HG03378 (cell line): ENCODE data around the gene KSR1.
"Not testable (repeated sequence)": the region's sequence is repeated elsewhere in the genome, so short reads cannot be mapped to it uniquely, and the experiment has no call there.

Experiments
- ATAC-seq: cut with Tn5 transposase; IDR thresholded peaks from one replicate; pipeline ENCODE4 v1.9.1; 2021; ENCODE audit warnings: mild to moderate bottlenecking, moderate library complexity; ENCODE audit not compliant: unreplicated experiment

KSR1 gene

DNA sequence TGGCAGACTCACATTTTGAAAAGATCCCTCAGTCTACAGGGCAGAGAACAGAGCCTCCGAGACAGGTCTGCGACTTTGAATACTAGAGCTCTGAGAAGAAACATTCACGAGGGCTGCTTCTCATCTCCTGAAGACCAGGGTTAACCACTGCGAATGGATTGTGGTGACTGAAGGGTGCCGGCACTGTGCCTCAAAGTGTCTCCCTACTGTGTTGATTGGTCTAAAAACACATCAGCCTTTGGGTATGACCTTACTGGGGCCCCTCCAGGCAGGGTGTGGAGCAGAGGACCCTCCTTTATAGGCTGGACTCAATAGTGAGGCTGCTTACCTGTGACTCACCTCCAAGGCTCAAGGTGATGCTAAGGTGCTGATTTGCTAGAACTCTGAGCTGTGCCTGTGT, 172.1 kb downstream of the KSR1 start:
- ATAC-seq, result no peak

DNA sequence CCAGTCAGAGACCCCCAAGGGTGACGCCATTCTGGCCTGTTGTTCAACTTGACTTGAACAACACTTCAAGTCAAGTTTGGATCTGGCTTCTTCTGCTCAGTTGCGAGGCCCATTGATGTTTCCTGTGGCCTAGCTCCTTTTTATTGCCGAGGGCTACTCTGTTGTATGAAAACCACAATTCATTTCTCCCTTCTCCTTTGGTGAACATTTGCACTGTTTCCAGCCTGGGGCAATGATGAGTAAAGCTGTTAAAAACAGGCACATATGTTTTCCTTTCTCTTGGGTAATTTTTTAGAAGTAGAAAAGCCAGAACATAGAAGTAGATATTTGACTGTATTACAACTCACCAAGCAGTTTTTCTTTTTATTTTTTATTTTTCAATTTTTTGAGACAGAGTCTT, 173.0 kb downstream of the KSR1 start:
- not testable (repeated sequence) for ATAC-seq

DNA sequence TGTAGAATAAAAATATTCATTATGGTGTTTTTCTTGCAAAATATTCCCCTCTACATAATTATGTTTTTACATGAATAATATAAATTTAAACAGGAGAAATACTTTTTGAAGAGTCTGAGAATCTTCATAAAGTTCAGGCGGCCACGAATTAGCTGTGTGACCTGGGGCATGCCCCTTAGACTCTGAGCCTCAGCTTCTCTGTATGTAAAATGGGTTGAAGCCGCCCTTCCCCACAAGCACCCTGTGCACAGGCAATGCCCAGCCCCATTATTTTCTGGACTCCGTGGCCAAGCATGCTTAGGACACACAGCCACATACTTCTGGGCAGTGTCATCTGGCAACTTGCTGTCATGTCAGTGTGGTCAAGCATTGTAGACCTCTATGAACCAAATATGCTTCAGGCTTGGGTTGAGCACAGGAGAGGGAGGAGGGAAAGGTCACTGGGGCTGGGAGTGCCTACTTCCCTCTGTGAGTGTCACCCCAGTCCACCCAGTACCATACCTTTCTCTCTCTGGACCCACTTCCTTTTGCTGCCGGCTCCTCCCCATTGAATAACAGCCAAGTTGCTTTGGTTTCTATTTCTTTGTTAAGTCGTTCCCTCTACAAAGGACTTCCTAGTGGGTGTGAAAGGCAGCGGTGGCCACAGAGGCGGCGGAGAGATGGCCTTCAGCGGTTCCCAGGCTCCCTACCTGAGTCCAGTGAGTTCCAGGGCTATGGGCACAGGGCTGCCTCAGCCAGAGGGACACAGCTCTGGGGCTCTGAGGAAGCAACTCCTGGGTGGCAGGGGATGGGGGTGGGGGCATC, 174.6 kb downstream of the KSR1 start, which contains the start of gene LGALS9:
Gene LGALS9 (plus strand): TSS at position 582 of the 804 bp plus-strand sequence. CDS start 78 bp downstream, at position 660.
- ATAC-seq, result peak; percentile 54

DNA sequence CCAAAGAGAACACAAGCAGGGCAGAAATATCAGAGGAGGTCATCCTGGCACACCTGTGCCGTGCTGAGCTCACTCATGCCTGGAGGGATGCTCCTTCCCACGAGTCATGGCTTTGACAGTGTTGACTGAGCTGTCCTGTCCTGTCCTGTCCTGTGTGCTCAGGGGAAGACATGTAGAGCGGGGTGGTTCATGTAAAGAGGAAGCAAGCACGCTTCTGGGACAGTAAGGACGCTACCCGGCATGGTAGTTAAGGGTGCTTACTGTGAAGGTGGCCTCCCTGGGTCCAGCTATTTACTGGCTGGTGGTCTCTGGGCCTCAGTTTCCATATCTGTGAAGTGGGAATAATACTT, 175.1 kb downstream of the KSR1 start:
- ATAC-seq, result peak; percentile 27

DNA sequence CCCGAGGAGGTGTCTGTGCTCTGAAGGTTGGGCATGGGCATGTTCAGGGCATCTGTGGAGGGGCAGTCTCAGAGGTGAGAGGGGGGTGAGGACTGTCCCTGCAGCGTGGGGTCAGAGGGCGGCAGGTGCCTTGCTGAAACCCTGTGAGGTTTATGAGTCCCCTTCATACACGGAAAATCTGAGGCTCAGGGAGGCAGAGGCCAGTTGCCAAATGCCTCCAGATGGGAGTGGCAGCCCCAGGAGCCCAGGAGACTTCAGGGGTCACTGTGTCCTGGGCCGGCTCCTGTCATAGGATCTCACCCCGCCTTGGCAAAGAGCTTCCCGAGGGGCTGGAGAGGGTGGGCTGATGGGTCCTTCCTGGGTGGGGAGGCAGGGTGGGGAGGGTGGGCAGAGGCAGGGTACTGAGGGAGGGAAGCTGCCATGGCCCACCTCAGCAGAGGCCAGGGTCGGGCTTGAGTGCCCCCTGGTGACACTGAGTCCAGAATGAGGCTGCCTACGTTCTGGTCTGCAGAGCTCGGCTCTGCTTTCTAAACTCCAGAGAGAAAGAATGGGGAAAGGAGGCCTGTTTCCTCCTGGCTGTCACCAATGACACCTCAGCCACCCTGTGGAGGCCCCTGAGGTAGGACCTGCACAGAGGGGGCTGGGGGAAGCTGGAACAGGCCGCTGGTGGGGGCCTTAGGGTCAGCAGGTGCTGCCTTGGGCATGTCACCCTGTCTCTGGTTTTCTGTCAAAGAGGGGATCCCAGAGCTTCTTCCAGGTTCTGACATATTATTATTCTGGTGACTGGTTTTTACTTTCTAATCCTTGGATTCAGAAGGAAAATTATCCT, 175.9 kb downstream of the KSR1 start:
- no peak for ATAC-seq

DNA sequence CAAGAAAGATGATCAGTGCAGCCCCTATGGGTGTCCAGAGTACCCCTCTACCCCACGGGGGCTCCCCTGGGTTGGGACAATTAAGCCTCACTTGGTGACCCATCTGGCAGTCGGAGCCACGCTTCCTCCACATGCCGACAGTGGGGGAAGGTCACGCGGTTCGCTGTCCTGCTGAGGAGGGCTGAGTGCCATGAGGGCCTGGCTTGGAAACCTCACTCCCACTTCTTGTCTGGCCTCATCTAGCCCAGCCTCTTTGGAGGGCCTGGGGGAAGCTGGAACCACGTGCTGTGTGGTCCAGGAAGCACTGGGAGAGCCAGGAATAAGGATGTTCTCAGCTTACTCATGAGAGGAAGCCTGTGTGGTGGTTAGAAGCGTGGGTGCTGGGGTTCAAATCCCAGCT, 176.5 kb downstream of the KSR1 start:
- ATAC-seq, result not testable (repeated sequence)

DNA sequence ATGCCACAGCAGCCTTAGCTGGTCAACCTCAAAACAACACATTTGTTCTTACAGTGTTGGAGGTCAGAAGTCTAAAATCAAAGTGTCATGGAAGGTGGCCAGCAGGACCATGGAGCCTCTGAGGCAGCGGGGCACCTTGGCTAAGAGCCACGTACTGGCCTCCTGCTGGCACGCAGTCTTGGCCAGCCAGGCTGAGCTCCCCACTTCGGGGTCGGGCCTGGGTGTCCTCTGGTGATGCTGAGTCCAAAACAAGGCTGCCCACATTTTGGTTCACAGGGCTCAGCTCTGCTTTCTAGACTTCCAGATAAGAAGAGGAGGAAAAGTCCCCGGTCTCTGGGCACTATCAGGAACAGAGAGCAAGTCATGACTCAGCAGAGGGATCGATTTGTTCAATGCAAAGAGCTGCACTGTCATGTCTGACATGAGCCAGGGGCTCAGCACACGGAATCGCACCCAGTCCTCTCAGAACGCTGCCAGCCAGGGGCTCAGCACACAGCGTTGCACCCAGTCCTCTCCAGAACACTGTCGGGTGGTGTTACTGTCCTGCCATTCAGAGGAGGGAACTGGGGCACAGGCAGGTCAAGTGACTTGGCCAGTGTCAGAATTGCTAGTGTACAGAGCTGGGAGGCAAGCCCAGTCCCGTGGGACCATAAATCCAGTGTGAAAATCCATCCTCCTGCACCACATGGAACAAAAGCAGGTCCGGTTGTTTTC, 177.2 kb downstream of the KSR1 start:
- ATAC-seq, result no peak

DNA sequence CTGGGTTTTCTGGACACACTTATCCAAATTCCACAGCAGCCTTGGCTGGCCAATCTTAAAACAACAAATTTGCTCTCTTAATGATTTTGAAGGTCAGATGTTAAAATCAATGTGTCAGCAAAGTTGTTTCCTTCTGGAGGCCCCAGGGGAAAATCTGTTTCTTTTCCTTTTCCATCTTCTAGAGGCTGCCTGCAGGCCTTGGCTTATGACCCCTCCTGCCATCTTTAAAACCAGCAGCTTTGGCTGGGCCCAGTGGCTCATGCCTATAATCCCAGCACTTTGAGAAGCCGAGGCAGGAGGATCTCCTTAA, 177.7 kb downstream of the KSR1 start:
- ATAC-seq, result no peak

DNA sequence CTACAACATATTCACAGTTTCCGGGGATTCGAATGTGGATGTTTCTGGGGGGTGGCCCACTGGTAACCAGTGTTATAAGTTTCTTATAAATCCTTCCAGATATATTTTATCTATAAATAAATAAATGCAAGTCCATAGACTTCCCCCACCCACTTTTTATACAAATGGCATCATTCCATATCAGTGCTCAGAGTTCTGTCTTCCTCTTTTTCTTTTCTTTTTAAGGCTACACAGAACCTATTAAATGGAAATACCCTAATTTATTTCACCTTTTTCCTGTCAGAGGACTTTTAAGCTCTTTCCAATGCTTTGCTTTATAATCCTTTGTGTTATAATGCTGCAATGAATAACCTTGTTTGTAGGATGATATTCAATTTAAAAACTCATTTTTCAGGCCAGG, 178.5 kb downstream of the KSR1 start:
- no peak for ATAC-seq

DNA sequence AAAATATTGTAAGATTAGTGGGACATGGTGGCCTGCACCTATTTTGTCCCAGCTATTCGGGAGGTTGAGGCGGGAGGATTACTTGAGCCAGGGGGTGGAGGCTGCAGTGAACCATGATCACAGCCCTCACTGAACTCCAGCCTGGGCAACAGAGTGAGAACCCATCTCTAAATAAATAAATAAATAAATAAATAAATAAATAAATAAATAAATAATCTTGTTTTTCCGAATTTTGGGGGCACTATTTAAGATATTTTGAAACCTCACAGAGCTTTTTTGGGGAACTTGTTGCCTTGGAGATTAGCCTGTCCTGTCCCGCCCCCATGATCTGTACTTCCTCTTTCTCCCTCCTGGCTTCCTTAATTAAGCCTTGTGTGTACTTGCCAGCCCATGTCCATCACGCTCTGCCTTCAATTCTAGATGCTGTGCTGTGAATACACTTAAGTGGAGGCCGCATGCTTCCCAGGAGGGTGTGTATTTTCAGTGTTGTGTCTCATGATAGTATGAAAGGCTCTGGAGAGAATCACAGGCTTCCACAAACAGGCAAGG, 179.1 kb downstream of the KSR1 start:
- no peak for ATAC-seq

DNA sequence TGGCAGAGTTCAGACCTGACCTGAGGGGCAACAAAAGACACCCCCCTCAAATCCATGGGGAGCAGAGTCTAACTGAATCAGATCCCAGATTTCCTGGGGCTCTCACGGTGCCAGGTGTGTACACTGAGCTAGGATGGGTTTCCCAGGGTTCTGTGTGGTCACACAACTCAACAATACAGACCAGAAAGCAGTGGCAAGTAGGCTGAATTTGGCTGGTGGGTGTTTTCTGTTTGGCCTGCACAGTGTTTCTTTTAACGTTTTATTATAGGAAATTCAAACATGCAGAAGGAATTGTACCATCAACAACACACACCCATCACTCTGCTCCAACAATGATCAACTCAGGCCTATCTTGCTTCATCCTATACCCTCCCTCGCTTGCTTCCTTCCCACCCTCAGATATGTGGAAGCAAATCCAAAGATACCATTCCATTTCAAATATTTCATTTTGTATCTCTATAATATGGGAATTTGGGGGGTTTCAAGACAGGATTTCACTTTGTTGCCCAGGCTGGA, 179.8 kb downstream of the KSR1 start:
- not testable (repeated sequence) for ATAC-seq

DNA sequence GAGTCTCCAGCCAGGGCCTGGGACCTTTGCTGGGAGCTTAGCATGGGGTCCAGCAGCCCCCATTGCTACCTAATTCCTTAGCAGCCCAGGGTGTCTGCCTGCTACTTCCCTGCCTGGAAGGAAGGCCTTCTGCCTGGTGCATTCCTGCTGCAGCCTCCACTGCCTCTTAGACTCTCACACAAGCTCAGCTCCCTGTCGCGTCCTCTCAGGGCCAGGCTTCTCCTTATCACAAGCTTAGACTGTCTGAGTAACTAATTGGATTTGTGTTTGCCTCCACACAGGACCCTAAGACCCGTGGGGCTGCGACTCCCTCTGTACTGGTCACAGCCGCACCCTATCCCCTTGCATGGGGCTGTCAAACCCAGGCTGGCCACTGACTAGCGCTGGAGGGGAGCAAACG, 181.6 kb downstream of the KSR1 start:
- ATAC-seq, result not testable (repeated sequence)

DNA sequence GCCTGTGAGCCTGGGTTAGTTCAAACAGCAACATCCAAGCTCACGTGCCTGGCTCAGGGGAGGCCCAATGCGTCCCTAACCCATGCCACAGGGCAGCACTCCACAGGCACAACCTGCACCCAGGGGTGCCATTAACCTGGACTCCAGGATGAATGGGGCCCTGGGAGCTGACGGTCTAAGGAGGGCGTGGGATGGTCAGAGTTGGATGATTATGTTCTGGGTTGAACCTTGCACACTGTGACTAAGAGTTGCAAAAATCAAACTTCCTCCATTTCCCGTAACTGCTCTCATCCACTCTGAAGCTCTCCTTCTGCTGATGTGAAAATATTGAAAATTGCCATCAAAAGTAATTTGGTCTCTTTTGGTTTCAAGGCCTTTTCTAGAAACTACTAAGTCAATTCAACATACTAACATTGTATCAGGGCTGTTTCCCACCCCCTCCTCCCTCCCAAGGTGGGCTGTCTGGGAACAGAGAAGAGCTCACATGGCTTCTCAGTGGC, 182.2 kb downstream of the KSR1 start:
- ATAC-seq, result not testable (repeated sequence)

DNA sequence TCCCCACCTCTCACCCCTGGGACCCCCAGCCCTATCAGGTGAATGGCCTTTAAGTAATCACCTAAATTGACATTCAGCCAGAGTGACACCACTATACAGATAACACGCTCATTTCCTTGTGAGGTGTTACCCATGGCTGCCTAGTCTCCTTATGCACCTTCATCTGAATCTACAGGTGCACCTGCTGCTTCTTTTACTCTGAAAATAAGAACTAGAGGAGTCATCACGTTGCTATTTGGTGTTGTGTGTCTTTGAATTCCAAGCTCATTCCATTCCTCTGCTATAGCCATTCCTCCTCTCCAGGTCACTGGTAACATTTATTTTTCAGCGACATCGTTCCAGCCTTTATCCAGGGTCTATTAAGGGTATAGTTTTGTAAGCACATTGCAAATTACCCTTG, 184.5 kb downstream of the KSR1 start:
- ATAC-seq, result no peak

DNA sequence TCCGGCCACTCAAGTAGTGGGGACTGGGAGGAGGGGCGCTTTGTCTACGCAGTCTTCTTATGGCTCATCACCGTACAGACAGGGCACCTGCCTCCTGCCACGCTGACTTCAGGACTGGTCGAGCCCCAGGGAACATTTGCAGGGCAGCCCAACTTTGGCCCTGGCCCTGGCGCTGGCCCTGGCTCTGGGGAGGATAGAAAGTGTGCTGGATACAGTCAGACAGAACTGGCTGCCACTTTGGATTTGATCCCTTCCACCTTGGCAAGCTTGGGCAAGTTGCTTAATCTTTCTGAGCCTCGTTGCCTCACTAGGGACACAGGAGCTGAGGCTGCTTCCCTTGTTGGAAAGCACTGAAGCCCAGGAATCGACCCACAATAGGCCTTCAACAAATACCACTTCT, 188.3 kb downstream of the KSR1 start:
- no peak for ATAC-seq

DNA sequence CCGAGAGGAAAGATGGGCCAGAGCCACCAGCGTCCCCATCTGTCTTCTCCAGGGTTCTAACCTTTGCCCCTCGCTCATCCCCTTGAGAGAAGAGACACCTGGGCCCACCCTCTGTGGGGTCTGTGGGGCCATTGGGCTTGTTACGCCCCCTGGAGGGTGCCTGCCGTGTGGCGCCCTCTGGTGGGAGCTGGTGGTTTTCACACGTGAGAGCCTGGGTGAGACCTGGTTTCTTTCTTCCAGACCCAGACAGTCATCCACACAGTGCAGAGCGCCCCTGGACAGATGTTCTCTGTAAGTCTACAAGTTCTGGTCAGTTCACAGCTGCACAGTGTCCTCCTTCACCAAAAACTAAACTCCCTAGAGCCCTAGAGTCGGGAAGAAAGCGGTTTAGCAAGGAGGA, 189.4 kb downstream of the KSR1 start:
- not testable (repeated sequence) for ATAC-seq

DNA sequence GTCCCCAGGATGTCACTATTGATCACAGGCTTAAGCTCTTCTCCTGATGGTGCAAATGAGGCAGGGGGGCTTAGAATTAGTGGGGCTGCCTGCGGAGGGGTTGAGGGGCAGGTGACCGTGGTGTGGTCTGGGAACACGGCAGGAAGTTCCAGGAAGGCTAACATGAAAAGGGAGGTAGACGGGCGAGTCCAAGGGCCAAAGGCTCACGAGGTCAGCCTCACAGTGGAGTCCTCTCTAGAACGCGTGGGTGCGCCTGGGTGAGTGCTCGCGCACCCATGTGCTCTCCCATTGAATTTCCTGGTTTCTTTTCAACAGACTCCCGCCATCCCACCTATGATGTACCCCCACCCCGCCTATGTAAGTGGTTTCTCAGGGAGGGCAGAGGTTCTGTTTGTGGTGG, 190.0 kb downstream of the KSR1 start:
- ATAC-seq, result no peak

DNA sequence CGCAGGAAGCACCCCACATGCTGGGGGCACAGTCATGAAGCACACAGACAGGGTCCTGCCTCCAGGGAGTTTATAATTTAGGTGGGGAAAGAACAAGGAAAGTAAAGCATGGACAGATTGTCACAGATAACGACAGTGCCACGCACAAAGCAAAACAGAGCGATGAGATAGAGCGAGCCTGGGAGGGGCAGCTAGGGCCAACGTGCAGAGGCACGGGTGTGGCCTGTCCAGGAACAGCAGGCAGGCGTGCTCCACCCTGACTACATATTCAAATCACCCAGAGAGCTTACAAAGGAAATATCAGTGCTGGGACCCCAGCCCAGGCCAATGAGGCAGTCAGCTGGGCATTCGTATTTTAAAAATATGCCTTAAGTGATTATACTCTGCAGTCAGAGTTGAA, 191.5 kb downstream of the KSR1 start:
- no peak for ATAC-seq

DNA sequence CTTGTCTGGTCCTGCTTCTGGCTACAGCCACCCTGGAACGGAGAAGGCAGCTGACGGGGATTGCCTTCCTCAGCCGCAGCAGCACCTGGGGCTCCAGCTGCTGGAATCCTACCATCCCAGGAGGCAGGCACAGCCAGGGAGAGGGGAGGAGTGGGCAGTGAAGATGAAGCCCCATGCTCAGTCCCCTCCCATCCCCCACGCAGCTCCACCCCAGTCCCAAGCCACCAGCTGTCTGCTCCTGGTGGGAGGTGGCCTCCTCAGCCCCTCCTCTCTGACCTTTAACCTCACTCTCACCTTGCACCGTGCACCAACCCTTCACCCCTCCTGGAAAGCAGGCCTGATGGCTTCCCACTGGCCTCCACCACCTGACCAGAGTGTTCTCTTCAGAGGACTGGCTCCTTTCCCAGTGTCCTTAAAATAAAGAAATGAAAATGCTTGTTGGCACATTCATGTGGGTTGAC, 192.9 kb downstream of the KSR1 start:
- ATAC-seq, result not testable (repeated sequence)

DNA sequence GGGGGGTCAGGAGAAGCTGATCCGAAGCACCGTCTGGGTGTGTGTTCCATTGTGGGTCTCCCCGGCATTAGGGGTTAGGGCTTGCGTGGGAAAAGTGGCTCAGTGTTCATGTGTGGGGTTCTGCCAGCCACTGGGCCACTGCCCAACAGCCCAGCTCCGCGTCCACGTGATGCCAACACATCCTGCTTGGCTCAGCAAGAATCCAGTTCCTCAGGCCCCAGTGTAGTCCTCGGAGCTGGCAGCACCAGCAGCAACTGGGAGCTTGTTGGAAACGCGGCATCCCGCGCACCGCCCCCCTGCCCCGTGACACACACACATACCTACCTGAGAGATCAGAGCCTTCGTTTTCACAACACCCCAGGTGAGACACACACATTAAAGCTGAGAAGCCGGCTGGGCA, 193.7 kb downstream of the KSR1 start:
- no peak for ATAC-seq

DNA sequence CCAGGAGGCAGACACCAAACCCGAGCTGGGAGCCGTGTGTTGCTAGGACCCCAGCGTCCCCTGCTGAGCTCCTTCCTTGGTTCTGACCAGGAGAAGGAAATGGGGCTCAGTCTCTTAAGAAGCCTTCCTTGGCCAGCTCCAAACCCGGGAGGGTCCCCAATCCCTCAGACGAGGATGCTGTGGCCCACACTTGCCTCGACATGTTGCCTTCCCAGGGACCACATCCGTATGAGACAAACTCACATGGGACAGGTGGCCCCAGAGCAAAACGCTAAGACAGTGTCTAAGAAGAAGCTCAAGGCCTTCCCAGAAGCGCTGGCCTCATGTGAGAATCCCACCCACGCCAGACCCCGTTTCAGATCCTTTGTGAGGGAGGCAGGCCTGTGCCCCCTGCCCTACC, 194.6 kb downstream of the KSR1 start:
- no peak for ATAC-seq
